AG10803 (cell line): ENCODE results near the gene CRAMP1.
A peak's percentile ranks its signal among the peaks of the same experiment; 100 is the strongest.

ENCODE experiments used
- DNase-seq: peaks from one replicate; pipeline ENCODE4 v3.0.0; 2010; ENCODE audit warnings: low read depth
- H3K4me3 ChIP-seq: 2 replicates; pipeline ENCODE4 v1.5.1; 2011; ENCODE audit warnings: mild to moderate bottlenecking, low read length, control low read depth
- CTCF ChIP-seq: conservative IDR thresholded peaks from 2 replicates; pipeline ENCODE4 v1.5.1; 2011; ENCODE audit warnings: mild to moderate bottlenecking, low read length, control low read depth, inconsistent platforms

CRAMP1 gene

GRCh38 chr16:1670371-1670770, 58.2 kb downstream of the CRAMP1 start:
- TF ChIP-seq CTCF: no peak
- H3K4me3 ChIP-seq: no peak overlapping the region
- no peak for DNase-seq

- no peak overlapping the region for H3K4me3 ChIP-seq
- TF ChIP-seq CTCF: no peak
- DNase-seq: no peak
These were observed 58.7 kb downstream of the CRAMP1 start for GRCh38 chr16:1670866-1671265.

GRCh38 chr16:1673424-1674151, 61.4 kb downstream of the CRAMP1 start:
- no peak for DNase-seq
- TF ChIP-seq CTCF: no peak
- no peak overlapping the region for H3K4me3 ChIP-seq

GRCh38 chr16:1674306-1674705, 62.1 kb downstream of the CRAMP1 start:
- TF ChIP-seq CTCF: no peak
- no peak for DNase-seq
- no peak overlapping the region for H3K4me3 ChIP-seq

GRCh38 chr16:1674751-1675664, 62.8 kb downstream of the CRAMP1 start:
- TF ChIP-seq CTCF: no peak
- DNase-seq: peak; percentile 45
- no peak overlapping the region for H3K4me3 ChIP-seq

GRCh38 chr16:1676661-1677060, 64.5 kb downstream of the CRAMP1 start:
- no peak overlapping the region for H3K4me3 ChIP-seq
- no peak for TF ChIP-seq CTCF
- DNase-seq: no peak

- no peak for DNase-seq
- TF ChIP-seq CTCF: no peak
- no peak overlapping the region; the same call in 1 of the 2 replicates for H3K4me3 ChIP-seq
These were observed 65.2 kb downstream of the CRAMP1 start for GRCh38 chr16:1677339-1677738.
